Vagina (tissue), 2 donors: ENCODE results near the gene ANKRD53.

Source experiments
- CTCF ChIP-seq, 3 experiments: fragments of 450-650 bp in 2 of 3; fragments of 200-600 bp in 1 of 3; sonication (generic) in 1 of 3; IDR thresholded peaks; one replicate each; pipeline ENCODE4 v1.5.1; 2017 to 2019; ENCODE audit warnings: antibody characterized with exemption in 3 of 3, mild to moderate bottlenecking in 2 of 3, moderate library complexity in 2 of 3
- POLR2A ChIP-seq, 2 donors: fragments of 450-650 bp; IDR thresholded peaks; one replicate each; pipeline ENCODE4 v1.6.1; 2017; ENCODE audit warnings: antibody characterized with exemption in 2 of 2, mild to moderate bottlenecking in 2 of 2, moderate library complexity in 2 of 2

GRCh38 chr2:70985956-70986355, 7.5 kb downstream of the ANKRD53 start:
- TF ChIP-seq POLR2A (IDR thresholded peaks at IDR 0.05) (no peak), CTCF (IDR thresholded peaks at IDR 0.05) (no peak)
